GM19468 (cell line): ENCODE results near the gene PMEPA1.
"Not testable (repeated sequence)": the region's sequence is repeated elsewhere in the genome, so short reads cannot be mapped to it uniquely, and the experiment has no call there.

Source experiments
- ATAC-seq: cut with Tn5 transposase; IDR thresholded peaks from one replicate; pipeline ENCODE4 v1.9.1; 2021; ENCODE audit warnings: mild to moderate bottlenecking, moderate library complexity, moderate number of reproducible peaks; ENCODE audit not compliant: unreplicated experiment; ENCODE audit errors: extremely low read depth

Gene PMEPA1

GRCh38 chr20:57630061-57630460, 79.8 kb downstream of the PMEPA1 start:
- no peak for ATAC-seq

- not testable (repeated sequence) for ATAC-seq
Measured at GRCh38 chr20:57629491-57629901, 80.3 kb downstream of the PMEPA1 start.

- not testable (repeated sequence) for ATAC-seq
Measured at GRCh38 chr20:57628962-57629308, 80.9 kb downstream of the PMEPA1 start.

- no peak for ATAC-seq
Measured at GRCh38 chr20:57628047-57628961, 81.5 kb downstream of the PMEPA1 start.

GRCh38 chr20:57627339-57627738, 82.5 kb downstream of the PMEPA1 start:
- ATAC-seq: no peak

GRCh38 chr20:57625978-57626377, 83.8 kb downstream of the PMEPA1 start:
- no peak for ATAC-seq

GRCh38 chr20:57625181-57625958, 84.4 kb downstream of the PMEPA1 start:
- ATAC-seq: no peak

GRCh38 chr20:57624124-57624523, 85.7 kb downstream of the PMEPA1 start:
- no peak for ATAC-seq

GRCh38 chr20:57622579-57623381, 87.0 kb downstream of the PMEPA1 start:
- ATAC-seq: no peak

- ATAC-seq: no peak
Measured at GRCh38 chr20:57622201-57622570, 87.6 kb downstream of the PMEPA1 start.

GRCh38 chr20:57621421-57622200, 88.2 kb downstream of the PMEPA1 start:
- no peak for ATAC-seq

GRCh38 chr20:57620999-57621398, 88.8 kb downstream of the PMEPA1 start:
- no peak for ATAC-seq

- peak; percentile 34 for ATAC-seq
Measured at GRCh38 chr20:57620274-57620990, 89.4 kb downstream of the PMEPA1 start, which contains the start of gene ZBP1. Gene ZBP1 (minus strand): TSS chr20:57620426. CDS start chr20:57620295, 131 bp downstream.

GRCh38 chr20:57619051-57619831, 90.6 kb downstream of the PMEPA1 start:
- peak; percentile 41 for ATAC-seq

- no peak for ATAC-seq
Measured at GRCh38 chr20:57618764-57619050, 91.1 kb downstream of the PMEPA1 start.

- no peak for ATAC-seq
Measured at GRCh38 chr20:57618091-57618763, 91.6 kb downstream of the PMEPA1 start.

GRCh38 chr20:57617079-57617795, 92.6 kb downstream of the PMEPA1 start:
- ATAC-seq: no peak
